K562 (cell line): ENCODE results near the gene MS4A1. TPM values are rescaled to one million over a fixed set of nuclear protein-coding genes. Genes with fewer than 3 reads are reported as not detected.

Experiments used
- BDP1 ChIP-seq: IDR thresholded peaks from 3 replicates; pipeline ENCODE4 v1.6.1; 2011; ENCODE audit not compliant: insufficient read length, insufficient read depth
- BRF1 ChIP-seq: IDR thresholded peaks from 3 replicates; pipeline ENCODE4 v1.6.1; 2011; ENCODE audit warnings: borderline replicate concordance, mild to moderate bottlenecking; ENCODE audit not compliant: insufficient read length; ENCODE audit errors: extremely low read depth
- CREB1 ChIP-seq, 2 experiments: sonication (generic) in 1 of 2; formaldehyde crosslinking in 1 of 2; IDR thresholded peaks; 2 replicates each; pipeline versions ENCODE4 v1.6.1 to v1.8.0; 2012 to 2022; ENCODE audit warnings: inconsistent platforms in 1 of 2, mild to moderate bottlenecking in 1 of 2, missing genetic modification reagents in 1 of 2, moderate library complexity in 1 of 2
- DLX4 ChIP-seq: fragments of 250-450 bp; sonication (Bioruptor Pico); IDR thresholded peaks from 2 replicates; pipeline ENCODE4 v1.6.1; 2021; ENCODE audit warnings: mild to moderate bottlenecking
- EWSR1 ChIP-seq: fragments of 450-650 bp; IDR thresholded peaks from 2 replicates; pipeline ENCODE4 v1.6.1; 2018; ENCODE audit warnings: borderline replicate concordance, mild to moderate bottlenecking, low read depth, moderate library complexity; ENCODE audit not compliant: partially characterized antibody
- KLF1 ChIP-seq: fragments of 450-650 bp; IDR thresholded peaks from 2 replicates; pipeline ENCODE4 v1.6.1; 2016; ENCODE audit warnings: missing genetic modification characterization, missing compliant biosample characterization
- MECOM ChIP-seq: fragments of 250-450 bp; sonication (Bioruptor Pico); IDR thresholded peaks from 2 replicates; pipeline ENCODE4 v1.8.0; 2022; ENCODE audit warnings: inconsistent platforms
- MITF ChIP-seq: IDR thresholded peaks from 2 replicates; pipeline ENCODE4 v1.6.1; 2014; ENCODE audit warnings: antibody characterized with exemption
- MLX ChIP-seq, 2 experiments: fragments of 450-650 bp in 1 of 2; sonication (generic) in 1 of 2; formaldehyde crosslinking; conservative IDR thresholded peaks; 2 replicates each; pipeline versions ENCODE4 v1.4.0 to v1.8.1; 2020 to 2022; ENCODE audit warnings: mild to moderate bottlenecking in 1 of 2, missing genetic modification reagents in 1 of 2
- MTA3 ChIP-seq: fragments of 450-650 bp; formaldehyde crosslinking; IDR thresholded peaks from 2 replicates; pipeline ENCODE4 v1.6.1; 2017; ENCODE audit warnings: mild to moderate bottlenecking, borderline replicate concordance
- PRPF4 ChIP-seq: fragments of 200-400 bp; formaldehyde crosslinking; IDR thresholded peaks from one replicate; pipeline ENCODE4 v1.6.1; 2017; ENCODE audit warnings: low read length, low read depth, mild to moderate bottlenecking; ENCODE audit not compliant: insufficient read depth, poor library complexity, severe bottlenecking
- RFX7 ChIP-seq: fragments of 250-450 bp; sonication (Bioruptor Pico); IDR thresholded peaks from 2 replicates; pipeline ENCODE4 v1.5.1; 2021; ENCODE audit warnings: mild to moderate bottlenecking
- SUPT5H ChIP-seq: fragments of 450-650 bp; IDR thresholded peaks from 2 replicates; pipeline ENCODE4 v1.6.1; 2016
- USF1 ChIP-seq: sonication (generic); formaldehyde crosslinking; IDR thresholded peaks from 2 replicates; pipeline ENCODE4 v1.9.0; 2022; ENCODE audit warnings: mild to moderate bottlenecking, missing genetic modification reagents
- YBX1 ChIP-seq: fragments of 450-650 bp; IDR thresholded peaks from 2 replicates; pipeline ENCODE4 v1.7.1; 2016; ENCODE audit warnings: mild to moderate bottlenecking
- ZBTB49 ChIP-seq: sonication (generic); formaldehyde crosslinking; IDR thresholded peaks from 2 replicates; pipeline ENCODE4 v1.8.0; 2022; ENCODE audit warnings: missing genetic modification reagents, mild to moderate bottlenecking, borderline replicate concordance
- ZBTB9 ChIP-seq: fragments of 450-650 bp; formaldehyde crosslinking; IDR thresholded peaks from 2 replicates; pipeline ENCODE4 v1.4.0; 2020; ENCODE audit warnings: mild to moderate bottlenecking, moderate library complexity
- ZNF324 ChIP-seq: fragments of 250-450 bp; sonication (Bioruptor Pico); IDR thresholded peaks from 2 replicates; pipeline ENCODE4 v1.4.0; 2020; ENCODE audit warnings: mild to moderate bottlenecking
- polyA plus RNA-seq, 8 experiments: library from polyadenylated mRNA; depleted of rRNA in 4 of 8; stranded (reverse) in 5 of 8; unstranded in 3 of 8; fragments of >200 nt; fragmentation: Nextera tagmentation in 2 of 8; fragmentation: Illumina TruSeq in 1 of 8; extraction: Ambion mirVana in 2 of 8; extraction: Trizol in 1 of 8; gene quantifications; 2 replicates each; pipeline versions ENCODE4 v1.2.1 to v1.2.3, GENCODE V29; 2011 to 2014; ENCODE audit warnings: inconsistent platforms in 1 of 8, missing spikeins in 1 of 8
- total RNA-seq, 7 experiments: library from RNA; depleted of rRNA in 6 of 7; stranded (reverse); fragments of >200 nt in 6 of 7; fragmentation: Illumina TruSeq in 2 of 7; extraction: Trizol in 2 of 7; gene quantifications; 2 replicates each; pipeline versions ENCODE4 v1.2.1 to v1.2.3, GENCODE V29; 2011 to 2021; ENCODE audit warnings: low replicate concordance in 1 of 7

Gene MS4A1
- total and polyA plus RNA-seq, 9 of the 15 experiments (the other 6 are each of a cell fraction or from before 2014, with no cell fraction given) = 0.01 to 0.24 (median 0.03) TPM; not detected in 5

- no peak for TF ChIP-seq MLX (CRISPR knock-in tag; conservative IDR thresholded peaks at IDR 0.05)
- no peak for TF ChIP-seq BRF1
- TF ChIP-seq ZNF324 (CRISPR knock-in tag) = no peak
- TF ChIP-seq DLX4 (CRISPR knock-in tag) = no peak
- no peak for TF ChIP-seq CREB1 (IDR thresholded peaks at IDR 0.05)
- no peak for TF ChIP-seq CREB1 (CRISPR knock-in tag; IDR thresholded peaks at IDR 0.05)
- no peak for TF ChIP-seq PRPF4
- no peak for TF ChIP-seq ZBTB49 (CRISPR knock-in tag)
- no peak for TF ChIP-seq EWSR1
- no peak for TF ChIP-seq MTA3
- TF ChIP-seq KLF1 (tag) = no peak
- TF ChIP-seq MITF = no peak
- no peak for TF ChIP-seq YBX1
- no peak for TF ChIP-seq BDP1
- TF ChIP-seq ZBTB9 (CRISPR knock-in tag) = no peak
- no peak for TF ChIP-seq RFX7
- no peak for TF ChIP-seq USF1 (CRISPR knock-in tag)
- peak; percentile 43; the same call in 1 of the 2 replicates for TF ChIP-seq SUPT5H
- TF ChIP-seq MECOM (CRISPR knock-in tag) = no peak
Measured at GRCh38 chr11:60515144-60515855, 59.7 kb downstream of the MS4A1 start, which contains the start of gene MS4A13 (continued).
